Measurements from ENCODE around the gene BARHL1. TPM values are rescaled to one million over a fixed set of nuclear protein-coding genes. Genes with fewer than 3 reads are reported as not detected.

The BARHL1 gene
- total RNA-seq, 1 experiment from 2014 or later, result 0.15 TPM

GRCh38 chr9:132631685-132632084 lies 49.3 kb downstream of the BARHL1 start (continued):
- TF ChIP-seq GRHL2 (CRISPR knock-in tag; IDR thresholded peaks at IDR 0.05; ENCODE audit: insufficient replicate concordance, severe bottlenecking) (no peak), NR2C2 (CRISPR knock-in tag; IDR thresholded peaks at IDR 0.05) (no peak), E2F4 (CRISPR knock-in tag; IDR thresholded peaks at IDR 0.05; ENCODE audit: borderline replicate concordance, low read depth) (no peak), OVOL2 (CRISPR knock-in tag; IDR thresholded peaks at IDR 0.05; ENCODE audit: borderline replicate concordance) (no peak), NR1H2 (CRISPR knock-in tag; IDR thresholded peaks at IDR 0.05) (no peak)

- no peaks in the 10 kb centered on the region for H3K27me3 Mint-ChIP-seq (ENCODE audit: low read depth)
- ChIA-PET CTCF (no interaction called here), POLR2A (no interaction called here)
- H3K36me3 Mint-ChIP-seq, result peaks cover 33% of the 10 kb centered on the region
- TF ChIP-seq FOXK1 (CRISPR knock-in tag; IDR thresholded peaks at IDR 0.05), result no peak
- no peak for TF ChIP-seq CREB1 (CRISPR knock-in tag; IDR thresholded peaks at IDR 0.05)
- TF ChIP-seq ZNF138 (CRISPR knock-in tag; conservative IDR thresholded peaks at IDR 0.05), result no peak
- TF ChIP-seq ZNF423 (CRISPR knock-in tag; IDR thresholded peaks at IDR 0.05), result no peak
- TF ChIP-seq AFF4 (CRISPR knock-in tag; IDR thresholded peaks at IDR 0.05; ENCODE audit: borderline replicate concordance), result no peak
- no peak for TF ChIP-seq ATF3 (CRISPR knock-in tag; conservative IDR thresholded peaks at IDR 0.05)
- TF ChIP-seq PRRX2 (CRISPR knock-in tag; IDR thresholded peaks at IDR 0.05), result no peak
- no peak for TF ChIP-seq CREM (CRISPR knock-in tag; IDR thresholded peaks at IDR 0.05)
- no peak for TF ChIP-seq JUN (CRISPR knock-in tag; IDR thresholded peaks at IDR 0.05)
- TF ChIP-seq ARID4B (CRISPR knock-in tag; IDR thresholded peaks at IDR 0.05; ENCODE audit: borderline replicate concordance), result no peak
- no peak for TF ChIP-seq ZBTB21 (CRISPR knock-in tag; IDR thresholded peaks at IDR 0.05; ENCODE audit: borderline replicate concordance)
- no peak for TF ChIP-seq ZNF317 (CRISPR knock-in tag; IDR thresholded peaks at IDR 0.05; ENCODE audit: borderline replicate concordance, low read depth)
- no peak for TF ChIP-seq GRHL2 (CRISPR knock-in tag; IDR thresholded peaks at IDR 0.05; ENCODE audit: insufficient replicate concordance, severe bottlenecking)
- no peak for TF ChIP-seq TEAD1 (CRISPR knock-in tag; IDR thresholded peaks at IDR 0.05)
- TF ChIP-seq SMAD3 (CRISPR knock-in tag; IDR thresholded peaks at IDR 0.05; ENCODE audit: borderline replicate concordance), result no peak
- no peak for TF ChIP-seq KAT7 (CRISPR knock-in tag; IDR thresholded peaks at IDR 0.05; ENCODE audit: borderline replicate concordance)
- TF ChIP-seq MAX (CRISPR knock-in tag; IDR thresholded peaks at IDR 0.05), result no peak
- TF ChIP-seq NFYB (CRISPR knock-in tag; conservative IDR thresholded peaks at IDR 0.05; ENCODE audit: low read depth), result no peak
- DNase-seq (ENCODE audit: low spot score), result no peak
- no peak overlapping the region for H3K4me3 Mint-ChIP-seq
- no peak overlapping the region; the same call in 1 of the 2 replicates for H3K27ac Mint-ChIP-seq
- H3K4me1 Mint-ChIP-seq, result peaks cover 10% of the 10 kb centered on the region
- H3K9me3 Mint-ChIP-seq, result no peaks in the 10 kb centered on the region
- no peak for ATAC-seq
Measured at GRCh38 chr9:132632413-132633129, 50.2 kb downstream of the BARHL1 start.

Data from WTC11 (cell line).